GM21423 (cell line): ENCODE measurements around the gene ZMAT5.

Experiments
- ATAC-seq: cut with Tn5 transposase; IDR thresholded peaks from one replicate; pipeline ENCODE4 v1.9.1; 2021; ENCODE audit warnings: mild to moderate bottlenecking, moderate library complexity; ENCODE audit not compliant: unreplicated experiment

ZMAT5 gene

DNA sequence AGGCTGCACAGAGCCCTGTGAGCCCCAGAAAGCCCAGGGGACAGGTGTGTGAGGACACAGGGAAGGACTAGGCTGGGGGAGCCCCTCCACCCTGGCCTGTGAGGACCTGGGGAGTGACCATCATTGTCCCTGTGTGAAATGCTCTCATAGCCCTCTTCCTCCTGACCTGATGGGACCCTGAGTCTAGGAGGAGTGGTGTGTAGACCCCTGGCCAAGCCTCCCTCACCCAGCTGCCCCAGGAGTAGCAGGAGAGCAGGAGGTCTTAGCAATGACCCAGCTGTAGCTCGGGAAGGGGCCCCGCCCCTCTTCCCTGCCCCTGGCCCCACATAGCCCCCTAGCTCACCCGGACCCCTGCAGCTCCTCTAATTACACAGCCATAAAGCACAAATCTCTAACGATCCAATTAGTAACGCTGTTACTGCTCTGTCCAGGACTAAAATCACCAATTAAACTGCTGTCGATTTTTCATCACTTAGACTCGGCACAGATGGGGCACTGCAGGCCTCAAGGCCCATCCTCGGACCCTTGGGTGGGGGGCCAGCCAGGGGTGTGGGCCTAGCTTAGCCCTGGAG, 53.6 kb downstream of the ZMAT5 start:
- ATAC-seq, result no peak

DNA sequence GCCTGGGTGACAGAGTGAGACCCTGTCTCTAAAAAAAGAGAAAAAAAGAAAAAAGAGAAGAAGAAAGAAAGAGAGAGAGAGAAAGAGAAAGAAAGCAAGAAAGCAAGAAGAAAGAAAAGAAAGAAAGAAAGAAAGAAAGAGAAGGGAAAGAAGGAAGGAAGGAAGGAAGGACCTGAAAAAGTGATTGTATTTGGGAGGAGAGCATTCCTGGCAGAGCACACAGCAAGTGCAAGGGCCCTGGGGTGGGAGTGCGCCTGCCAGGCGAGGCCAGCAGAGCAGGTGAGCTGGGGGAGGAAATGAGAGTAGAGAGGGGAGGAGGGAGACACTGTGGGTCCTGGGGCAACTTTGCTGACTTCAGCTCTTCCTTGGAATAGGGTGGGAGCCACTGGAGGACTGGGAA, 54.7 kb downstream of the ZMAT5 start:
- no peak for ATAC-seq

DNA sequence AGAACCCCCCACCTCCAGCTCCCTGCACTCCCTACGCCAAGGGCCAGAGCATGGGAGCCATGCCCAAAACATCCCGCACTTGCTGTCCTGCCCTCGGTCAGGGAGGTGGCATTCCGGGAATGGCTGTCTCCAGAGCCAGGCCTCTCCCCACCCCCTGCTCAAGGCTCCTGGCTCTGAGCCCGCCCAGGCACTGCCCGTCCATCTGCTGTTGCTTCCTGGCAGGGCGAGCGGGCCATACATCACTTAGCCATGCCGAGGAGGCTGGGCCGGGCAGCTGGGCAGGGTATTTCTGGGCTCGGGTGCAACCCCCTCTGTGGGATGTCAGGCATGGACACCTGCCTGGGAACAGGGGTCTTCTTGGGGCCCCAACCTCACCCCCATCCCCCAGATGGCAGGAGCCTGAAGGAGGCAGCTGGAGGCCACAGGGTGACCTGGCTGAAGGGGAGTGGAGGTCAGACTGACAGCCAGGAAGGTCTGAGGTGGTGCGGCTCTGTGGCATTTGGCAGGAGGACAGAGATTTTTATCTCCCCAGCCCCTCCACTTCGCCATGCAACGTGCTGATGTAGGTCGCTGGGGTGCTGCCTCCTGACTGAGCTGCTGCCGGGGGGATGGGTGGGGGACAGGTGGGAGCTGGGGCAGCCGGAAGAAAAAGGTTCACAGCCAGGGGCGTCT, 55.7 kb downstream of the ZMAT5 start:
- no peak for ATAC-seq

DNA sequence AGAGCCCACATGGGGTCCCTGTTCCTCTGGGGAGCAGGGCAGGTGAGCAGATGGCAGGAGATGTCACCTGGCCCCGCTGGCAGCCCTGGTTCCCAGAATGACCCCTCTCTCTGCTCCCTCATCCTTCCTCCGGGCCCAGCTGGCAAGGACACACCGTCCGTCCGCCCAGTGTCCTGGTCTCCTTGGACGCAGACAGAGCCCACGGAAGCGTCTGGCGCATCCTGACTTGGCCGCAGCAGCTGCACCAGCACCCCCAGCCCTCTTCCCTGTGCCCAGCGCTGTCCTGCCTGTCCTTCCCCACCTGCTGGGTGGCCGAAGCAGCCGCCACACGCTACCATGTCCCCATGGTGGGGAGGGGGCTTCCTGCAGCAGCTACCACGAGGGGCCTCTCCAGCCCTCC, 56.6 kb downstream of the ZMAT5 start:
- no peak for ATAC-seq

DNA sequence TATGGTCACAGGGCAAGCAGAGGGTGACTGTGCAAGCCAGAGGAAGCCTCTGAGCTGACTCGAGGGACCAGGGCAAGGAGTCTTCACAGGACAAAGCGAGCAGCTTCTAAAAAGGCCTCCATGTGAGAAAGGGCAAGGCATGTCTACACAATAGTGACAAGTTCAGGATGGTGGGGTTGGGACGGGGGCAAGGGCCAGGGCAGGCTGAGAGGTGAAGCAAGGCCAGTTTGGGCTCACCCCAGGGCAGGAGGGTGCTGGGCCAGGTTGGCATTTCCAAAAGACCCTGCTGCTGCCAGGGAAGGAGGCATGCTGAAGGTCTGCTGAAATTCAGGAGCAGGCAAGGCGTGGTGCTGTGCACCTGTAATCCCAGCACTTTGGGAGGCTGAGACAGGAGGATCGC, 59.3 kb downstream of the ZMAT5 start:
- no peak for ATAC-seq

DNA sequence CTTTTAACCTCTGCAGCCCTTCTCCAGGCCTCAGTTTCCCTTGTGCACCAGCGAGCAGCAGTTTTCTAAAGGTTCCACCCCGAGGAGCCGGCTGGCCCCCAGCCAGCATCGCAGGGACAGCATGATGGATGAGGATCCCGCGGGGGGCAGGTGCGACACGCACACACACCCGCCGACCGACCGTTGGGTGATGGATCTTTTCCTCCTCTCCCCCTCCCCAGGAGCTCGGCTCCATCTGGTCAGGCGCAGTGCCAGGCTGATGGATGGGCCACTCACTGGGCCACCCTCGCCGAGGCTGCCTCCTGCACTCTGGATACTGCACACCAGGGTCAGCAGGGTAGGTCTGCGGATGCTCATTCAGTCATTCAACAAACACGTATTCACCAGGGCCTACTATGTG, 59.8 kb downstream of the ZMAT5 start:
- no peak for ATAC-seq

DNA sequence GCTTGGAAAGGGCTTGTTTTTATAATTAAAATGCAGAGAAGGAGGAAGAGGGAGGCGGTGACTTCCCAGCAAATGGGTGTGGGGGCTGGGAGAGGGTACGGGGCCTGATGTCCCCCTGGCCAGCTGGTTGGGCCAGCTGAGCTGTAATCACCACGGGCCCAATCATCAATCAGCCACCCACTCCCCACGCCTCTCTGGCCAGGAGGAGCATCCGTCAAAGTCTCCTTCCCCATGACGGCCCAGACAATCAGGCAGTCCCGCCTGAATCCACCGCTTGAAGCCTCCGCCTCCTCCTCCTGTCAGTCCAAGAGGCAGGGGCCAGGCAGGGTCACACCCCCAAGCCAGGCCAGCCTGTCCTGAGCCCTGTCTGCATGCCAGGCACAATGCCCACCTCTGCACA, 60.3 kb downstream of the ZMAT5 start:
- no peak for ATAC-seq

DNA sequence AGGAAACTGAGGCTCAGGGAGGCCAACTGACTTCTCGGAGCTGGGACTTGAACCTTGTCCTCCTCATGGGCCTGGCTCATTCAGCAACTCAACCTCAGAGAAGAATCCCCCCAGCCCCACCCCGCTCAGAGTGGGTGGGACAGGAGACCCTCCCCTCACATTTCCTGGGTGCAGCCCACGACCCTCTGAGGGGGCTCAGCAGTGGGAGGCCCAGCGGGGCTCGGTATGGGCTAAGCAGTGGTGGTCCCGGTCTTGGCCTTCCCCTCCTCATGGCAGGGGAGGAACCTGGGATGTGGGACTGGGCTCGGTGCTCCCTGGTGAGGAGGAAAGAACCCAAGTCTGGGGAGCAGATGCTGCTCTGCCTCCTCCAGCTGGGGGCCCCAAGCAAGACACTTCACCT, 61.2 kb downstream of the ZMAT5 start:
- no peak for ATAC-seq

DNA sequence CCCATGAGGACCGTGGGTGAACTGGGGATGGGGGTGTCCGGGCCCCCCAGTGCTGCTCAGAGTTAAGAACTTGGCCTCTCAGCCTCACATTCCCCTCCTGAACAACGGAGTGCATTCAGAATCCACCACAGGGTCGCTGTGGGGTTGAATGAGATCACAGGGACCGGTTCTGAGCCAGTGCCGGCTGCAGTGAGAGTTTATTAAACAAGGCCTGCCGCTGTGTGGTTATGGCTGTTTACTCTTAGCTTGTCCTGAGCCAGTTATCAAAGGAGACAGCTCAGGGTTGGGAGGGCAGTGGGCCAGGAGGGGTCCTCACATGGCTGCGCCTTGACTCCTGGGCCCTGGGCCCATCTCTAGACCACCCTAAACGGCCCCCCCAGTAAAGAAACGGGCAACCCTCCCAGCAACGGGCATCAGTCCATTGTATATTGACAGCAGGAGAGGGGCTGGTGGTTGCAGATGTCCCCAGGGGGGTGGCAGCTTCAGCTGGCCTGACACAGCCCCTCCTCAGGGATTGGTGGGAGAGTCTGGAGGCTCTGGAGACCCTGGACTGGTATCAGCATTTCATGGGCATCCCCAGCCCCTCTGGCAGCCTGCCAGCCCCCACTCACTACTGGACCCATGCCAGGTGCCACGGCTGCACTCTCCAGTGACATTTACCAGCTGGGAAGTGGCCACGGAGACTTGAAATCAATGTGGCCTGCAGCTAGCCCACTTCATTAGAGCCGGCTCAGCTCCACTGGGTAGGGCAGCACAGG, 62.1 kb downstream of the ZMAT5 start:
- ATAC-seq, result no peak

DNA sequence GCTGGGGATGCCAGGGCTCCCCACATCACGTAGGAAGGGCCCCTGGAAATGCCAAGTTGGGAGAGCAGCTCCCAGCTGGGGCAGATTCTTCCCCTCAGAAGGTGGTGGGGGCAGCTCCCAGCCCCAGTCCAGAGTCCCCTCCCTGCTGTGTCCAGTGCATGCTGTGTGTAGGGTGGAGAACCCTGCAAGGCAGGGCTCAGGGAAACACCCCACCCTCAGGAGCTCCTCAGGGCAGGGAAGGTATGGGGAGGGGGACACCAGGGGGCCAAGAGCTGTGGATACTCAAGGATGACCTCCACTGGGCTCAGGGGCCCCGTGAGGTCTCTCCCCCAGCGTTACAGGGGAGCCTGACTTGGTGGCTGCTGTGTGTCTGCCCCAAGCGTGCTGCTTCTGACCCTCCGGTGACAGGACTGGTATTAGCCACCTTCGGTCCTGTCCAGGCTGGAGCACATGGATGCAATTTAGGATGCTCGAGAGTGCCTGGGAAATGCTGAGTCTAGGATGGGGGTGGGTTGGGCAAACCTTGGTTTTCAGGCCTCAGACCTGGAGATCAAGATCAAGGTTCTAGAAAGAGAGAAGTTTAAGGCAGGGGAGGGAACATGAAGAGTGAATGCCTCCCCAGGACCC, 63.1 kb downstream of the ZMAT5 start:
- ATAC-seq, result no peak

DNA sequence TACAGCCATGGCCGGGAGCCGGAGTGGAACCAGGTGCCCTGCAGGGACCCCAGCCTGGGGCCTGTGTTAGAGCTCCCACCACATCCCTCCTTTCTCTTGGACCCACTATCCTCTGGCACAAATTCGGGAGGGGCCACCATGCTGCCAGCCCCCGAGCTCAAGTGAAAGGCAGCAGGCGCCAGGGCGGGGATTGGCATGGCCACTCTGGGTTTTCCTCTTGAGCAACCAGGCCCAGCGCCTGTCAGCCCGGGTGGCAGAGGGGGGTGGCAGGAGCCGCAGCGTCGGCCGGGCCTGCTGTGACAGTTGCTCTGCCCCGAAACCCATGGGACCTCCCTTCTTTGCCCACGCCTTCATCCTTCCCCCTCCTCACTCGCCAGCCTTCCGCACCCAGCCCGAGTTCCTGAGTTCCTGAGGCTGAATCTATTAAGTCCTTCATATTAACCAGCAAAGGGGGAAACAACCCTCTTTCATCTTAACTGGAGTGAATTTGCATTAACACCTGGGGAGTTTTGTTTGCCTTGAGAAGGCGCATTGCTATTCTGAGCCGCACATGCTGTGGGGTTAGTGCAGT, 63.8 kb downstream of the ZMAT5 start:
- no peak for ATAC-seq

DNA sequence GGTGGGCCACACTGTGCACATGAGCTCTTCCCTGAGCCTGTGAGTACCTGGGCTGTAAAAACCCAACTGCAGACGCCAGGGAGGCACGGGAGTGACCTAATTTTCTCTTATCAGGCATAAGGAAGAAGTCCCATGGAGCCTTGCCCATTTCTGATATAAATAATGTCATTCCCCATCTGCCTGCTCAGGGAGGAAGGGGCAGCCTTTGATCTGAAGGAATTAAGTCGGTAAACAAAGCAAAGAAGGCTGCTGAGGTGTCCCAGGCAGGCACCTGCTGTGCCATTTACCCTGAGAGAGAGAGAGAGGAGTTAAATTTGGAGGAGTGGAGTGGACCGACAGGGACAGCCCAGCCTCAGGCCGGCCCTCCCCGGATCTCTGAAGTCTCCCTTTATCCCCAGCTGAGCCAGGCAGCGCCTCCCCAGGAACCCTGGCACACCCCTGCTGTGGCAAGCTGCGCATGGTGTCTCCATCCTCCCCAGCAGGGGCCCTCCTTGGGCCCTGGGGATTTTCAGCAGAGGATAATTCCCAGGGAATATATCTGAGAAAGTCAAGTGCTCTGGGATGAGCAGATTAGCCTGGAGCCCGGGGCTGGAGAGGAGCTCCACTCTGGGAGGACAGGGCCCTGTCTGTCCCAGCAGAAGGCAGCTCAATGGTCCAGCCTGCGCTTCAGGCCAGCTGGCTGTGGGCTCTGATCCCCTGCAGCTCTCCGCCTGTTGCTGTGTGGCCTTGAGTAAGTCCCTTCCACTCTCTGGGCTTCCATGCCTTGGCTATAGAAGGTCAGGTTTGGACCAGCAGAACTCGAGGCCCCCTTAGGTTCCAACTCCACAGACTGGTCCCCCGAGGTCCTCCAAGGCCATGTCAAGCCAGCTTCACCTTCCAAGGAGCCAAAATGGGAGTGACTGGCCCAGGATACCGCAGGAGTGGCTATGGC, 64.5 kb downstream of the ZMAT5 start:
- no peak for ATAC-seq

DNA sequence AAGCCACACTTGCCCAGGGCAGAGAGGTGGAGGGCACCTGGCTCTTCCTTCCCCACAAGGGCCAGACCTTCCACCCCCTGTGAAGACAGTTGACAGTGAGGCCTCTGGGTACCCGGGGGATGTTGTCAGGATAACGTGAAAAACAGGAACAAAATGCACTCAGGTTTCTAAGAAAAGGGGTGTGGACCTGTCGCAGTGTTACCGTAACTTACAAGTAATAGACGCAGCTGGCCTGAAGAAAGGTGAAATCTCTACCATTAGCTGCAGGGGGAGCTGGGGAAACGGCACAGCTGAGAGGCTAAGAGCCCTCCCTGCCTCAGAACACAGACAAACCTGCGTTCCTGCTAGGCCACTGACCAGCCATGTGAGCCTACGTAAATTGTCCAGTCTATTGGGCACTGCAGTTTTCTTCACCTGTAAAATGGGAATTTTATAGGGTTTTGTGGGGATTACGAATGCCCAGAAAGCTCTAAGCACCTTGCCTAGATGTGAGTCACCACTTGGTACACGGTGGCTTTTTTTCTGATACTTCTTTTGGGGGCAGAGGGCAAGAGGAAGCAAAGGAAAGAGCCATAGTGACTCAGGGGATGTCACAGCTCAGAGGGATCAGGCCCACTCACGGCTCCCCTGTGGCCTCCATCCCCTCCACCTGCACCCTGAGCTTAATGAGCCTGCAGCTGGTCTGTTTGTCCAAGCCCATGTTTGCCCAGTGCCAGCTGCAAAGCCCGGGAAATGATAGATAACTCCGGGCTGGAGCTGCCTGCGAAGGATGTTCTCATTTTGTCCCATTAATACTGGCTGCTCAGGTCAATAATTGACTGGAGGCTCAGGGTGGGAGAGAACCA, 65.4 kb downstream of the ZMAT5 start:
- ATAC-seq, result no peak

DNA sequence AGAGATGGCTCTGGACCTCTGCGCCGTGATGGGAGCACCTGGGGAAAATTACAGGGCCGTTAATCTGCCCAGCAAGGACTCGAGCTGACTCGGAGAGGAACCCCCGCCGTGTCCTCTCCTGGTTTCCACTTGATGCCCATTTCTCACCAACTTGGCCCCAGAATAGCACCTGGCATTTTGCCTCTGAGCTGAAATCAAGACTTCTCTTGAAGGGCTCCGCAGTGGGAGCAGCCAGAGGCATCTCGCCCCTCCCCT, 66.0 kb downstream of the ZMAT5 start:
- no peak for ATAC-seq

DNA sequence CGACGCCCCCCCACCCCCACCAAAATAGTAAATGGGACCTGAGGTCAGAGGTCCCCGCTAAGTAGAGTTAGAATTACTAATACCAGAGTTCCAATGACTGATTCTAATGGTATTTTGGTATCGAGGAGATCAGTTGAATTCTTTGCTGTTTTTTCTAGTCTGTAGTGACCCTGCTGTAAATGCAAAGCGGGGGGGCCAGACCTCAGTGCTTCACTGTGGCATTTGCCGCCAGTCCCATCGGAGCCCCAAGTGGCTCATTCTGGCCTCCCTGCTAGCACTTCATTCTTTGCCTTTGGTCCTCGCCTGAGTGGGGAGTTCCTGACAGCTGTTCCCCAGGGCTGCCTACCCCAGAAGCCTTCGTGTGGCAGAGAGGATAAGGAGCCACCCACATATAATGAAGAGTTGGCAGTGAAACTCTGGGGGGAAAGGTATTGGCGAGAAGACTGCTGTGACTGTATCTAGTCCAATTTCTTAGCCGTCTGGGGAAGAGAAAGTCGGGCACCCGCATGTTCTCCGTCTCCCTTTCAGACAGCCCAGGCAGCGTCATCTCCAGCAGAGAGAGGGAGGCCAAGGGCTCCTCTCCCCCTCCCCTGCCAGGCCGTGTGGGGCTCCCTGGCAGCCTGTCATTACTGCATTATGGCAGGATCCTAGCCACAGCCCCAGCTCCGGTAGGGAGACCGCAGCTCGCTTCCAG, 66.5 kb downstream of the ZMAT5 start:
- ATAC-seq, result no peak

DNA sequence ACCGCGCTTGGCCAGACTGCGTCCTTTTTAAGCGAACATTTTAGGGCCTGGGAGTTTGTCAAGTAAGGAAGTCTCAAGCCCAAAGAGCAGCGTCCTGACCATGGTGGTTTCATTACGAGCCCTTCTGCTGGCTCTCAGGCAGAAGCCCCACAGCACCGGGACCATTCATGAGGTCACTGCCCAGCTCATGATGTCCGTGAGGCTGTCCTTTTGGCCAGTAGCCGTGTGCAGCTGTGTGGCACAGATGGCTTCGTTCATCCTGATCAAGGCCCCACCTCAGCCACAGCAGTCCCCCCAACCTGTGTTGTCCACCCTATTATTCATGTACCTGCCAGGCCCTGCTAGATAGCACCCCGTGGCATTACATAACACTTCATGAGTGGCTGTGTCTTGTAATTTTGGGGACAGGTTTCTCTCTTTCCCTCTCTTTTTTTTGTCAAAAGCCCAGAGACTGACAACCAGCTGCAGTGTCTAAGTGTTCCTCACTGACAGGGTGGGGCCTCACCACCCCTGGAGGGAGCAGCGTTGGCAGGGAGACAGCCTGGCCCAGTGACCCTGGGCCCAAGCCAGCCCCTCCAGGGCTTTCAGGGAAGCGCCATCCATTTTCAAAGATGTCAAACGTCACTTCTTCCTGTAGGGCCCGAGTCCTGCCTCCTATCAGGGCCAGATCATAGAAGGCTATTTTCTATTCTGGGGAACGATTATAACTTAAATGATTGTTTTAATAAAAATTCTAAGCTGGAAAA, 68.8 kb downstream of the ZMAT5 start:
- no peak for ATAC-seq

DNA sequence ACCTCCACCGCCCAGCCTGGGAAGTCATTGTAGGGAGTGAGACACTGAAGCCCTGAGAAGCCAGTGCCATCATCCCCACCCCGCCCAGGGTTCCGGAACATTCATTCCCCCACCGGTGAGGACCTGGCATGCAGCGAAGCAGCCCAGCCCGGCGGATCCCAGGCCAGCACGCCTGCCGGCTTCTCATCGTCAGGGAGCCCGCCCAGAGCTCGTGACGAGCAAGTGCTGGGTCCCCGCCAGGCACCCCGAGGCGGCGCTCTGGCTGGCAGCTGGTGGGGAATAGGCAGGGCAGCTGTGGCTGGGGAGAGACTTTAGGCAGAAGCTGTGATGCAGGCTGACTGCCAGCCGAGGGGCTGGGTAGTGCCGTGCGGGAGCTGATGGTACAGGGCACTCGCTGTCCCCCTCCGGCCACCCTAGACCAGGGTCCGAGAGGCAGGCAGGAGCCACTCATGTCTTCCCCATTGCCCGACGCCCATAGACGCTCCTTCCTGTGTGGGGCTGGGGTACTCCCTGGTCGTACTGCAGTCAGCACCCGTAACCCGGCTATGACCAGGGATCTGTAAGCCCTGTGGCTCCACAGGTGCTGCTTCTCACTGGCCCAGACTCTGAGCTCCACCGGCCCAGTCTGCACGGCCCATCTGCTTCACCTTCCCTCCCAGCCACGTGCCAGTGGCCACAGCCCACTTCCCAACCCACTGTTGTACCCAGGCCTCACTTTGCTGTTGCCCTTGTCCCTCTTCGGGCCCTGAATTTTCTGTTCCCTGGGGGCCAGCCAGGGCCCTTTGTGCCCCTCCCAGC, 71.5 kb downstream of the ZMAT5 start:
- no peak for ATAC-seq

DNA sequence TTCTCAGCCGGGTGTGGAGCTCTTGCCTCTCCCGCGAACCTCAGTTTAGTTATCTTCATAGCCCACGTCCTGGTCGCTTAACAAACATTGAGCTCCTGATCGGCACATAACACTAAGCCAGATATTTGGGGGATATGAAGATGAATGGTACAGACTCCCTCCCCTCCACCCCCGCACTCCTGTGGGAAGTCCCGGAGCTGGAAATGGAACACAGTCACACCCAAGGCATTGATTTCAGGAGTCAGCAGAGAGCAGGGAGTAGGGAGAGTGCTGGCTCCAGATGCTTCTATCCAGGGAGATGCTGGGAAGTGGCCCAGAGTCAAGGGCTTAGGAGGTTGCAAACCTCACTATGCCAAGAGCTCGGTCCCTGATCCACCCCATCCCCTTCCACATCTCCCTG, 73.1 kb downstream of the ZMAT5 start:
- no peak for ATAC-seq
